H9 (cell line): ENCODE data around the gene ATM. TPM values are rescaled to one million over a fixed set of nuclear protein-coding genes. Genes with fewer than 3 reads are reported as not detected.
A peak's percentile ranks its signal among the peaks of the same experiment; 100 is the strongest.

Experiments used
- DNase-seq: peaks from one replicate; pipeline ENCODE4 v3.0.0-alpha.2; 2017
- H2AFZ ChIP-seq: one replicate; pipeline ENCODE4 v1.6.1; 2013; ENCODE audit warnings: mild to moderate bottlenecking, low read length, control low read depth, moderate library complexity
- H2AK5ac ChIP-seq: 2 replicates; pipeline ENCODE4 v1.6.1; 2013; ENCODE audit warnings: low read length, control low read depth, mixed read lengths; ENCODE audit not compliant: insufficient read length
- H2BK120ac ChIP-seq: one replicate; pipeline ENCODE4 v1.6.1; 2013; ENCODE audit warnings: low read depth, mild to moderate bottlenecking, low read length, control low read depth, inconsistent platforms; ENCODE audit not compliant: poor library complexity, severe bottlenecking
- H2BK12ac ChIP-seq: 2 replicates; pipeline ENCODE4 v1.6.1; 2013; ENCODE audit warnings: low read length, control low read depth, mixed read lengths, low read depth; ENCODE audit not compliant: insufficient read length
- H2BK15ac ChIP-seq: 2 replicates; pipeline ENCODE4 v1.6.1; 2013; ENCODE audit warnings: low read depth, low read length, control low read depth
- H2BK20ac ChIP-seq: one replicate; pipeline ENCODE4 v1.6.1; 2013; ENCODE audit warnings: low read depth, mild to moderate bottlenecking, low read length, control low read depth, inconsistent platforms; ENCODE audit not compliant: poor library complexity, severe bottlenecking
- H2BK5ac ChIP-seq: 2 replicates; pipeline ENCODE4 v1.6.1; 2013; ENCODE audit warnings: low read length, control low read depth, mixed read lengths; ENCODE audit not compliant: insufficient read length
- H3K14ac ChIP-seq: 2 replicates; pipeline ENCODE4 v1.6.1; 2013; ENCODE audit warnings: low read length, control low read depth; ENCODE audit not compliant: insufficient read depth
- H3K18ac ChIP-seq: 2 replicates; pipeline ENCODE4 v1.6.1; 2013; ENCODE audit warnings: low read depth, mild to moderate bottlenecking, mixed read lengths, low read length, control low read depth; ENCODE audit not compliant: insufficient read length
- H3K23ac ChIP-seq: 2 replicates; pipeline ENCODE4 v1.6.1; 2013; ENCODE audit warnings: low read length, control low read depth, mixed read lengths, low read depth; ENCODE audit not compliant: insufficient read length
- H3K23me2 ChIP-seq: 2 replicates; pipeline ENCODE4 v1.6.1; 2013; ENCODE audit warnings: low read depth, mild to moderate bottlenecking, mixed read lengths, low read length, control low read depth; ENCODE audit not compliant: insufficient read length, poor library complexity, severe bottlenecking
- H3K27ac ChIP-seq: 2 replicates; pipeline ENCODE4 v1.5.1; 2013; ENCODE audit warnings: low read length, control low read depth, mixed read lengths, low read depth; ENCODE audit not compliant: insufficient read length
- H3K27me3 ChIP-seq: 2 replicates; pipeline ENCODE4 v1.6.1; 2013; ENCODE audit warnings: low read length, control low read depth, inconsistent platforms; ENCODE audit not compliant: insufficient read depth
- H3K4ac ChIP-seq: 2 replicates; pipeline ENCODE4 v1.6.1; 2013; ENCODE audit warnings: low read depth, mild to moderate bottlenecking, control low read depth, inconsistent platforms, low read length, moderate library complexity
- H3K4me1 ChIP-seq: 2 replicates; pipeline ENCODE4 v1.6.1; 2013; ENCODE audit warnings: low read length, control low read depth, inconsistent platforms; ENCODE audit not compliant: insufficient read depth
- H3K4me2 ChIP-seq: 2 replicates; pipeline ENCODE4 v1.6.1; 2013; ENCODE audit warnings: low read length, control low read depth, mixed read lengths; ENCODE audit not compliant: insufficient read length, insufficient read depth
- H3K56ac ChIP-seq: 2 replicates; pipeline ENCODE4 v1.6.1; 2013; ENCODE audit warnings: low read depth, mild to moderate bottlenecking, mixed read lengths, low read length, control low read depth; ENCODE audit not compliant: insufficient read length
- H3K79me1 ChIP-seq: 2 replicates; pipeline ENCODE4 v1.6.1; 2013; ENCODE audit warnings: low read depth, mild to moderate bottlenecking, moderate library complexity, low read length, control low read depth, inconsistent platforms; ENCODE audit not compliant: insufficient read depth, poor library complexity, severe bottlenecking
- H3K79me2 ChIP-seq: 2 replicates; pipeline ENCODE4 v1.6.1; 2013; ENCODE audit warnings: low read length, control low read depth, inconsistent platforms; ENCODE audit not compliant: insufficient read depth
- H3K9ac ChIP-seq: 2 replicates; pipeline ENCODE4 v1.6.1; 2013; ENCODE audit warnings: low read length, control low read depth, mixed read lengths; ENCODE audit not compliant: insufficient read length; ENCODE audit errors: extremely low read depth
- H3K9me3 ChIP-seq: one replicate; pipeline ENCODE4 v1.6.1; 2013; ENCODE audit warnings: low read depth, low read length, inconsistent platforms; ENCODE audit not compliant: control insufficient read depth
- H3T11ph ChIP-seq: one replicate; pipeline ENCODE4 v1.6.1; 2013; ENCODE audit warnings: mild to moderate bottlenecking, low read length, control low read depth, inconsistent platforms
- H4K20me1 ChIP-seq: one replicate; pipeline ENCODE4 v1.6.1; 2013; ENCODE audit not compliant: control insufficient read depth, insufficient read length, insufficient read depth
- H4K5ac ChIP-seq: 2 replicates; pipeline ENCODE4 v1.6.1; 2013; ENCODE audit warnings: low read depth, mild to moderate bottlenecking, mixed read lengths, low read length, control low read depth; ENCODE audit not compliant: insufficient read length
- H4K8ac ChIP-seq: replicated peaks from 2 replicates; pipeline ENCODE4 v1.6.1; 2013; ENCODE audit warnings: low read length, control low read depth, mixed read lengths, low read depth; ENCODE audit not compliant: insufficient read length
- H4K91ac ChIP-seq: 2 replicates; pipeline ENCODE4 v1.6.1; 2013; ENCODE audit warnings: low read depth, mild to moderate bottlenecking, moderate library complexity, mixed read lengths, low read length, control low read depth; ENCODE audit not compliant: insufficient read length
- H3K27ac Mint-ChIP-seq, 3 experiments: 2 replicates in 2 of 3; 3 replicates in 1 of 3; pipeline ENCODE4 v1.8.0; 2020 to 2021; ENCODE audit warnings: mixed read lengths in 3 of 3, mild to moderate bottlenecking in 1 of 3, moderate library complexity in 1 of 3
- H3K27me3 Mint-ChIP-seq: 2 replicates; pipeline ENCODE4 v1.8.0; 2021; ENCODE audit warnings: low read depth, mild to moderate bottlenecking, moderate library complexity, mixed read lengths
- H3K36me3 Mint-ChIP-seq, 3 experiments: 2 replicates in 2 of 3; 3 replicates in 1 of 3; pipeline ENCODE4 v1.8.0; 2020 to 2021; ENCODE audit warnings: low read depth in 3 of 3, mixed read lengths in 3 of 3; ENCODE audit not compliant: insufficient read depth in 1 of 3
- H3K4me1 Mint-ChIP-seq, 2 experiments: 2 replicates each; pipeline ENCODE4 v1.8.0; 2020; ENCODE audit warnings: mixed read lengths in 2 of 2
- H3K4me3 Mint-ChIP-seq, 2 experiments: 2 replicates in 1 of 2; 3 replicates in 1 of 2; pipeline ENCODE4 v1.8.0; 2020 to 2021; ENCODE audit warnings: mild to moderate bottlenecking in 2 of 2, mixed read lengths in 2 of 2, moderate library complexity in 1 of 2
- H3K9me3 Mint-ChIP-seq, 2 experiments: 2 replicates in 1 of 2; 3 replicates in 1 of 2; pipeline ENCODE4 v1.8.0; 2020; ENCODE audit warnings: mild to moderate bottlenecking in 2 of 2, mixed read lengths in 2 of 2, moderate library complexity in 1 of 2
- total RNA-seq: library from RNA; stranded (reverse); gene quantifications from 2 replicates; pipeline ENCODE4 v1.2.1, GENCODE V29; 2021
- TF ChIP-seq, protein P1 (sequence below): fragments of 200-600 bp; sonication (generic); conservative IDR thresholded peaks from 3 replicates; pipeline ENCODE4 v1.8.0; 2021; ENCODE audit warnings: antibody characterized with exemption, mild to moderate bottlenecking

ATM gene
- total RNA-seq, 1 experiment from 2014 or later = 58.9 TPM

GRCh38 chr11:108197351-108197750 lies 25.5 kb upstream of the ATM start:
- Histone ChIP-seq H3K4ac (no peak overlapping the region), H3K9ac (no peak overlapping the region), H4K8ac (no peak overlapping the region), H3K9me3 (no peaks in the 10 kb centered on the region), H3K23me2 (no peaks in the 10 kb centered on the region), H3T11ph (no peak overlapping the region), H2BK20ac (no peak overlapping the region), H2AK5ac (no peak overlapping the region), H3K4me2 (no peak overlapping the region), H3K27ac (no peak overlapping the region), H3K56ac (no peak overlapping the region), H3K14ac (no peak overlapping the region), H3K27me3 (no peaks in the 10 kb centered on the region), H2BK15ac (no peak overlapping the region), H2AFZ (no peak overlapping the region), H4K20me1 (no peaks in the 10 kb centered on the region), H4K5ac (no peak overlapping the region), H2BK5ac (no peak overlapping the region), H3K4me1 (peaks cover 6% of the 10 kb centered on the region; the same call in 1 of the 2 replicates), H2BK120ac (no peak overlapping the region), H4K91ac (no peak overlapping the region), H3K79me1 (no peaks in the 10 kb centered on the region), H3K79me2 (no peaks in the 10 kb centered on the region; the same call in 1 of the 2 replicates), H3K18ac (no peak overlapping the region), H3K23ac (no peak overlapping the region), H2BK12ac (no peak overlapping the region)
- Mint-ChIP-seq H3K36me3 (peaks cover 20 to 54% (median 40%) of the 10 kb centered on the region in 3 experiments; a peak in 6 of 7 replicates), H3K27me3 (no peaks in the 10 kb centered on the region), H3K9me3 (no peaks in the 10 kb centered on the region), H3K4me1 (peaks cover 14 to 18% of the 10 kb centered on the region in 2 experiments), H3K27ac (peak overlapping the region in 1 of 3 experiments; percentile 39; a peak in 1 of 7 replicates), H3K4me3 (no peak overlapping the region)
- no peak for DNase-seq
- TF ChIP-seq, protein P1, sequence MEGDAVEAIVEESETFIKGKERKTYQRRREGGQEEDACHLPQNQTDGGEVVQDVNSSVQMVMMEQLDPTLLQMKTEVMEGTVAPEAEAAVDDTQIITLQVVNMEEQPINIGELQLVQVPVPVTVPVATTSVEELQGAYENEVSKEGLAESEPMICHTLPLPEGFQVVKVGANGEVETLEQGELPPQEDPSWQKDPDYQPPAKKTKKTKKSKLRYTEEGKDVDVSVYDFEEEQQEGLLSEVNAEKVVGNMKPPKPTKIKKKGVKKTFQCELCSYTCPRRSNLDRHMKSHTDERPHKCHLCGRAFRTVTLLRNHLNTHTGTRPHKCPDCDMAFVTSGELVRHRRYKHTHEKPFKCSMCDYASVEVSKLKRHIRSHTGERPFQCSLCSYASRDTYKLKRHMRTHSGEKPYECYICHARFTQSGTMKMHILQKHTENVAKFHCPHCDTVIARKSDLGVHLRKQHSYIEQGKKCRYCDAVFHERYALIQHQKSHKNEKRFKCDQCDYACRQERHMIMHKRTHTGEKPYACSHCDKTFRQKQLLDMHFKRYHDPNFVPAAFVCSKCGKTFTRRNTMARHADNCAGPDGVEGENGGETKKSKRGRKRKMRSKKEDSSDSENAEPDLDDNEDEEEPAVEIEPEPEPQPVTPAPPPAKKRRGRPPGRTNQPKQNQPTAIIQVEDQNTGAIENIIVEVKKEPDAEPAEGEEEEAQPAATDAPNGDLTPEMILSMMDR = no peak
